ENCODE results near the gene FXYD5.

GRCh38 chr19:35209646-35210045 lies 55.1 kb downstream of the FXYD5 start:
- TF ChIP-seq CTCF (IDR thresholded peaks at IDR 0.05 in 4 of 5, conservative IDR thresholded peaks at IDR 0.05 in 1 of 5) (no peak), POLR2A (IDR thresholded peaks at IDR 0.05) (no peak)
